Subcutaneous adipose tissue (tissue), 4 donors: ENCODE data around the gene ABCC9. TPM values are rescaled to one million over a fixed set of nuclear protein-coding genes. Genes with fewer than 3 reads are reported as not detected.

Experiments used
- CTCF ChIP-seq: fragments of 450-650 bp; IDR thresholded peaks from one replicate; pipeline ENCODE4 v1.5.1; 2016; ENCODE audit warnings: low read depth, mild to moderate bottlenecking, control low read depth, antibody characterized with exemption, moderate library complexity
- total RNA-seq, 4 donors: library from RNA; depleted of rRNA; stranded (reverse); fragments of >200 nt; gene quantifications; one replicate each; pipeline ENCODE4 v1.1.0, GENCODE V29; 2016

Gene ABCC9
- total RNA-seq, 4 donors from 2014 or later: 42.9 to 67.3 (median 52.3) TPM

GRCh38 chr12:21819236-21819635, 122.0 kb downstream of the ABCC9 start:
- no peak for TF ChIP-seq CTCF

GRCh38 chr12:21818627-21819026, 122.6 kb downstream of the ABCC9 start:
- TF ChIP-seq CTCF: no peak

- no peak for TF ChIP-seq CTCF
Observed at GRCh38 chr12:21815306-21816062, 125.7 kb downstream of the ABCC9 start.

- TF ChIP-seq CTCF: no peak
Observed at GRCh38 chr12:21814814-21815213, 126.4 kb downstream of the ABCC9 start.

GRCh38 chr12:21814327-21814726, 126.9 kb downstream of the ABCC9 start:
- TF ChIP-seq CTCF: no peak

- no peak for TF ChIP-seq CTCF
Observed at GRCh38 chr12:21813751-21814150, 127.5 kb downstream of the ABCC9 start.

- no peak for TF ChIP-seq CTCF
Observed at GRCh38 chr12:21813125-21813524, 128.1 kb downstream of the ABCC9 start.
